HepG2 (cell line): Measurements from ENCODE around the gene ARIH2. TPM values are rescaled to one million over a fixed set of nuclear protein-coding genes. Genes with fewer than 3 reads are reported as not detected.

Experiments
- ARNT2 ChIP-seq: sonication (generic); formaldehyde crosslinking; IDR thresholded peaks from 2 replicates; pipeline ENCODE4 v1.8.0; 2022; ENCODE audit warnings: mild to moderate bottlenecking, low read depth, missing genetic modification reagents, moderate library complexity
- CREM ChIP-seq, 2 experiments: sonication (generic) in 1 of 2; formaldehyde crosslinking in 1 of 2; IDR thresholded peaks; 2 replicates each; pipeline versions ENCODE4 v1.4.0 to v1.6.1; 2016 to 2020; ENCODE audit warnings: antibody characterized with exemption in 1 of 2, mild to moderate bottlenecking in 1 of 2, missing genetic modification reagents in 1 of 2
- FOXK2 ChIP-seq: fragments of 450-650 bp; IDR thresholded peaks from 2 replicates; pipeline ENCODE4 v1.6.1; 2016
- KAT2B ChIP-seq: fragments of 150-350 bp; IDR thresholded peaks from 2 replicates; pipeline ENCODE4 v1.6.1; 2014; ENCODE audit warnings: low read depth, low read length, borderline replicate concordance
- MIER3 ChIP-seq: IDR thresholded peaks from 2 replicates; pipeline ENCODE4 v1.6.1; 2016; ENCODE audit warnings: missing compliant biosample characterization, borderline replicate concordance
- PCBP2 ChIP-seq: fragments of 200-400 bp; formaldehyde crosslinking; optimal IDR thresholded peaks from 2 replicates; pipeline ENCODE3; 2018; ENCODE audit warnings: low read length, low read depth; ENCODE audit not compliant: poor library complexity, severe bottlenecking
- SIN3A ChIP-seq: IDR thresholded peaks from 2 replicates; pipeline ENCODE4 v1.6.1; 2011; ENCODE audit warnings: low read depth, mild to moderate bottlenecking, control low read depth, low read length, borderline replicate concordance
- SP5 ChIP-seq: IDR thresholded peaks from 2 replicates; pipeline ENCODE4 v1.6.1; 2016; ENCODE audit warnings: low read depth, borderline replicate concordance
- SPEN ChIP-seq: sonication (generic); formaldehyde crosslinking; IDR thresholded peaks from 2 replicates; pipeline ENCODE4 v1.5.1; 2020; ENCODE audit warnings: low read depth, mild to moderate bottlenecking, missing genetic modification reagents
- TARDBP ChIP-seq: sonication (generic); formaldehyde crosslinking; IDR thresholded peaks from 2 replicates; pipeline ENCODE4 v1.8.0; 2022; ENCODE audit warnings: mild to moderate bottlenecking, missing genetic modification reagents
- U2AF2 ChIP-seq: fragments of 200-400 bp; formaldehyde crosslinking; IDR thresholded peaks from 2 replicates; pipeline ENCODE4 v1.6.1; 2017; ENCODE audit warnings: low read depth, mild to moderate bottlenecking, low read length
- ZBTB46 ChIP-seq: sonication (generic); formaldehyde crosslinking; IDR thresholded peaks from 2 replicates; pipeline ENCODE4 v1.4.0; 2020; ENCODE audit warnings: mild to moderate bottlenecking, missing genetic modification reagents, borderline replicate concordance
- ZFY ChIP-seq: sonication (generic); formaldehyde crosslinking; IDR thresholded peaks from 2 replicates; pipeline ENCODE4 v1.4.0; 2020; ENCODE audit warnings: missing genetic modification reagents
- ZIK1 ChIP-seq: sonication (generic); formaldehyde crosslinking; IDR thresholded peaks from 2 replicates; pipeline ENCODE4 v1.5.0; 2020; ENCODE audit warnings: mild to moderate bottlenecking, low read depth, missing genetic modification reagents, borderline replicate concordance
- ZNF101 ChIP-seq: sonication (generic); formaldehyde crosslinking; IDR thresholded peaks from 2 replicates; pipeline ENCODE4 v1.4.0; 2020; ENCODE audit warnings: mild to moderate bottlenecking, low read depth, missing genetic modification reagents, borderline replicate concordance
- ZNF503 ChIP-seq: sonication (generic); formaldehyde crosslinking; IDR thresholded peaks from 2 replicates; pipeline ENCODE4 v1.4.0; 2020; ENCODE audit warnings: missing genetic modification reagents
- polyA plus RNA-seq, 8 experiments: library from polyadenylated mRNA; depleted of rRNA in 3 of 8; stranded (reverse) in 7 of 8; unstranded in 1 of 8; fragments of >200 nt; fragmentation: Illumina TruSeq in 4 of 8; extraction: Trizol in 4 of 8; gene quantifications; 2 replicates each; pipeline versions ENCODE4 v1.2.1 to v1.2.3, GENCODE V29; 2011 to 2016; ENCODE audit warnings: low read depth in 4 of 8, missing spikeins in 1 of 8, mixed read lengths in 1 of 8; ENCODE audit not compliant: insufficient read depth in 1 of 8
- total RNA-seq, 5 experiments: library from RNA; depleted of rRNA; stranded (reverse); fragments of >200 nt; fragmentation: Illumina TruSeq; extraction: Trizol; gene quantifications; 2 replicates each; pipeline ENCODE4 v1.2.3, GENCODE V29; 2016; ENCODE audit warnings: low read depth in 1 of 5
- TF ChIP-seq, protein P1 (sequence below): sonication (generic); formaldehyde crosslinking; IDR thresholded peaks from 2 replicates; pipeline ENCODE4 v1.4.0; 2020; ENCODE audit warnings: mild to moderate bottlenecking, low read depth, missing genetic modification reagents
- TF ChIP-seq, protein P2 (sequence below): sonication (generic); formaldehyde crosslinking; IDR thresholded peaks from 2 replicates; pipeline ENCODE4 v1.8.0; 2022; ENCODE audit warnings: mild to moderate bottlenecking, missing genetic modification reagents, moderate library complexity
- TF ChIP-seq, protein P3 (sequence below): sonication (generic); formaldehyde crosslinking; IDR thresholded peaks from 2 replicates; pipeline ENCODE4 v1.4.0; 2020; ENCODE audit warnings: missing genetic modification reagents, mild to moderate bottlenecking, borderline replicate concordance

The ARIH2 gene
- total and polyA plus RNA-seq, 2 of the 13 experiments (the other 11 are each of a cell fraction or from before 2014, with no cell fraction given), result 64.8 to 83.3 TPM

DNA sequence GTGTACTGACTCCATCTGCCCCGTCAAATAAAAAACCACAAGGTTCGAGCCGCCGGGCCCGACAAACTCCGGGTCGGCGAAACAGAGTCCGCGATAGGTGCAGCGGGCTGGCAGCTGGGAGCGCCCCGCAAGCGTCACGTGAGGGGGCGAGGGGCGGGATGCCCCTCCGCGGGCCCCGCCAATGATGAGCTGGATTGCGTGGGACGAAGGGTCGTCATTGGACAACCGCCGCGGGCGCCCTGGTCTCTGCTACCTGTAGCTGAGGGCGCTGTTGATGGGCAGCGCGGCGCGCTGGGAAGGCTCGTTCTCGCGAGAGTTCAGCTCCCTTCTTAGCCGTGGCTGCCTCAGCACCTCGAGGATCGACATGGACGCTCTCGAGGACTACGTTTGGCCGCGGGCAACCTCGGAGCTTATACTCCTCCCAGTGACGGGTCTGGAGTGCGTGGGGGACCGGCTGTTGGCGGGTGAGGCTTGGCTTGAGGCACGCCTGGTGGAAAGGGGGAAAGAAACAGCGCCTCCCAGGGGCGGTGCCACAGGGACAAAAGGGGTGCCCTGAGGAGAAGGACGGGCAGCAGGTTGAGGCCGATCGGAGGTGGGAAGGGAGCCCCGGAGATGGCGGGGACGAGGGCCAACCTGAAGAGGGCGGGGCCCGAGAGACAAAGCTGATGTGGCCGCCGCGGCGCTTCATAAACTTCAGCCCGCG, 88.6 kb downstream of the ARIH2 start, which contains the start of gene WDR6 (continued):
- TF ChIP-seq PCBP2 (no peak), ZFY (peak; percentile 77; the same call in 1 of the 2 replicates), ZIK1 (CRISPR knock-in tag) (peak; percentile 88; the same call in 1 of the 2 replicates), SPEN (peak; percentile 75; the same call in 1 of the 2 replicates), KAT2B (no peak), SP5 (CRISPR knock-in tag) (no peak; the same call in 1 of the 2 replicates), U2AF2 (no peak), CREM (IDR thresholded peaks at IDR 0.05) (peak; percentile 48), CREM (CRISPR knock-in tag; IDR thresholded peaks at IDR 0.05) (no peak), ZNF101 (CRISPR knock-in tag) (no peak; the same call in 1 of the 2 replicates), MIER3 (CRISPR knock-in tag) (peak; percentile 32; the same call in 1 of the 2 replicates), ARNT2 (CRISPR knock-in tag) (peak; percentile 88; the same call in 1 of the 2 replicates), FOXK2 (peak; percentile 58), TARDBP (CRISPR knock-in tag) (peak; percentile 73; the same call in 1 of the 2 replicates), ZBTB46 (CRISPR knock-in tag) (no peak), SIN3A (peak; percentile 85), ZNF503 (CRISPR knock-in tag) (no peak)
- TF ChIP-seq, protein P1, sequence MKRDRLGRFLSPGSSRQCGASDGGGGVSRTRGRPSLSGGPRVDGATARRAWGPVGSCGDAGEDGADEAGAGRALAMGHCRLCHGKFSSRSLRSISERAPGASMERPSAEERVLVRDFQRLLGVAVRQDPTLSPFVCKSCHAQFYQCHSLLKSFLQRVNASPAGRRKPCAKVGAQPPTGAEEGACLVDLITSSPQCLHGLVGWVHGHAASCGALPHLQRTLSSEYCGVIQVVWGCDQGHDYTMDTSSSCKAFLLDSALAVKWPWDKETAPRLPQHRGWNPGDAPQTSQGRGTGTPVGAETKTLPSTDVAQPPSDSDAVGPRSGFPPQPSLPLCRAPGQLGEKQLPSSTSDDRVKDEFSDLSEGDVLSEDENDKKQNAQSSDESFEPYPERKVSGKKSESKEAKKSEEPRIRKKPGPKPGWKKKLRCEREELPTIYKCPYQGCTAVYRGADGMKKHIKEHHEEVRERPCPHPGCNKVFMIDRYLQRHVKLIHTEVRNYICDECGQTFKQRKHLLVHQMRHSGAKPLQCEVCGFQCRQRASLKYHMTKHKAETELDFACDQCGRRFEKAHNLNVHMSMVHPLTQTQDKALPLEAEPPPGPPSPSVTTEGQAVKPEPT (CRISPR knock-in tag), result peak; percentile 23; the same call in 1 of the 2 replicates
- TF ChIP-seq, protein P2, sequence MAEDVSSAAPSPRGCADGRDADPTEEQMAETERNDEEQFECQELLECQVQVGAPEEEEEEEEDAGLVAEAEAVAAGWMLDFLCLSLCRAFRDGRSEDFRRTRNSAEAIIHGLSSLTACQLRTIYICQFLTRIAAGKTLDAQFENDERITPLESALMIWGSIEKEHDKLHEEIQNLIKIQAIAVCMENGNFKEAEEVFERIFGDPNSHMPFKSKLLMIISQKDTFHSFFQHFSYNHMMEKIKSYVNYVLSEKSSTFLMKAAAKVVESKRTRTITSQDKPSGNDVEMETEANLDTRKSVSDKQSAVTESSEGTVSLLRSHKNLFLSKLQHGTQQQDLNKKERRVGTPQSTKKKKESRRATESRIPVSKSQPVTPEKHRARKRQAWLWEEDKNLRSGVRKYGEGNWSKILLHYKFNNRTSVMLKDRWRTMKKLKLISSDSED (CRISPR knock-in tag), result no peak
- TF ChIP-seq, protein P3, sequence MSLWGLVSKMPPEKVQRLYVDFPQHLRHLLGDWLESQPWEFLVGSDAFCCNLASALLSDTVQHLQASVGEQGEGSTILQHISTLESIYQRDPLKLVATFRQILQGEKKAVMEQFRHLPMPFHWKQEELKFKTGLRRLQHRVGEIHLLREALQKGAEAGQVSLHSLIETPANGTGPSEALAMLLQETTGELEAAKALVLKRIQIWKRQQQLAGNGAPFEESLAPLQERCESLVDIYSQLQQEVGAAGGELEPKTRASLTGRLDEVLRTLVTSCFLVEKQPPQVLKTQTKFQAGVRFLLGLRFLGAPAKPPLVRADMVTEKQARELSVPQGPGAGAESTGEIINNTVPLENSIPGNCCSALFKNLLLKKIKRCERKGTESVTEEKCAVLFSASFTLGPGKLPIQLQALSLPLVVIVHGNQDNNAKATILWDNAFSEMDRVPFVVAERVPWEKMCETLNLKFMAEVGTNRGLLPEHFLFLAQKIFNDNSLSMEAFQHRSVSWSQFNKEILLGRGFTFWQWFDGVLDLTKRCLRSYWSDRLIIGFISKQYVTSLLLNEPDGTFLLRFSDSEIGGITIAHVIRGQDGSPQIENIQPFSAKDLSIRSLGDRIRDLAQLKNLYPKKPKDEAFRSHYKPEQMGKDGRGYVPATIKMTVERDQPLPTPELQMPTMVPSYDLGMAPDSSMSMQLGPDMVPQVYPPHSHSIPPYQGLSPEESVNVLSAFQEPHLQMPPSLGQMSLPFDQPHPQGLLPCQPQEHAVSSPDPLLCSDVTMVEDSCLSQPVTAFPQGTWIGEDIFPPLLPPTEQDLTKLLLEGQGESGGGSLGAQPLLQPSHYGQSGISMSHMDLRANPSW (CRISPR knock-in tag), result no peak
